Stimulated activated CD4-positive, alpha-beta T cell treated with anti-CD3 and anti-CD28 coated beads, Interleukin-1b, Interleukin-23, amount 100 ng/mL, for 4 hours (primary cell): ENCODE measurements around the gene CES2.

Source experiments
- DNase-seq, 2 donors: peaks; one replicate each; pipeline ENCODE4 v3.0.0-alpha.2; 2020; ENCODE audit warnings: low read depth in 2 of 2

CES2 gene

DNA sequence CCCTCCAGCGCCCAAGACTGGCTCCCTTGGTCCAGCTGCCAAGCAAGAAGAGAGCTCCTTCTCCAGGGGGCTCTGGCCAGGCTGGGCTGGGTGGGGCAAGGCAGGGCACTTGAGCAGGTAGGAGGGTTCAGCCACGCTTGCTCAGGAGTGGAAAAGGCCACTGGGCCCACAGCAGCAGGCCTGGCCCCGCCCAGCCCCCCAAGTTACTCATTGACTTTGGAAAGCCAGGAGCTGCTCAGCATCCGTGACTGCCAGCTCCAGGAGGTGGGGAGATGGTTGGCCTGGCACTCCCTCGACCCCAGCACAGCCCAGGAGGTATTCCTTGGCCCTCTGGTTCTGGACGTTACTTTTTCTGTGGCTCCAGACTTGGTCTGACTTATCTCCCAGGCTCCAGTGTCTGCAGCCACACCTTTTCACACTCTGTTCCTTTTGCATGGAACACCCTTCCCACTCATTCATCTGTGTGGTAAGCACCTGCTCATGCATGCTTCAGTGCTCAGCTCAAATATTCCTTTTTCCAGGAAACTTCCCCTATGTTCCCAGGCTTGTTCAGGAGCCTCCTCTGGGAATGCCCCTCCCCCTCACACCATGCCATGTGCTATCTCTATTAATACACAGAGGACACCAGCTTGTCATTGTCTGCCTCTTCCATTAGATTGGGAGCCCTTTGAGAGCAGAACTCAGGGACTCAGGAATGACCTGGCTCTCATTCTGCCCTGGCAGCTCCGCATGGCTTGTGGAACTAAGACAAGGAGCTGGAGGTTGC is 16.3 kb upstream of the CES2 start, which contains the start of gene CDH16:
CDH16 (minus strand) TSS at position 83 of the 766 bp plus-strand sequence. CDS start 820 bp downstream, outside the sequence.
- DNase-seq = no peak

DNA sequence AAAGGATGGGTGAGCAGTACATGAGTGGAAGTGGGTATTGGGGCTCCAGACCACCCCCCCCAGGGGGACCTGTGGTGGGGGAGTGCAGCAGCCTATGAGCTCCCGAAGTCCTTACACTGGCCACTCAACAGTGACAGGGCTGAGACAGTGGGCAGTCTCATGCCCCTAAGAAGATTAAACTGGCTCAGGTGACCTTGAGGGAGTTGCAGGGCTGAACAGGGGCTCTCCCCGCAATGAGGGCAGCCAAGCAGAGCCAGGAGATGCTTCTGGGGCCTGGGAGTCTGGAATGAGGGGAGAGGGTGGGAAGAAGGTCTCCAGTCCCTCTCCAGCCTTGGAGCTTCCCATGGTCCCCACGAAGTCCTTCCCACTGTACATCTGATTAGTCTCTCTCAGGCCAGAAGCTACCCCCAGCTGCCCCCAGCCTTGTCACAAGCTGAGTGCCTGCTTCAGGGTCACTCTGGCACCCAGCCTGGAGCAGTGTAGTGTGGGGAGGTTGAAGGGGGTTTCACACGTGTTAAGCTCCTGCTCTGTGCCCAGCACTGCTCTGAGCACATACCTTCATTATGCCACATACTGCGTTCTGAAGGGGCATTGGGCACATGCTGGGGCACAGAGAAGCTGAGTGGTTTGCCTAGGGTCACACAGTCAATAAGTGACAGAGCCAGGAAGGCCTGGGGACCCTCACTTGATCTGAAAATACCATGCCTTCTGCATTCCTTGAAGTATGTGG is 15.6 kb upstream of the CES2 start:
- DNase-seq = no peak

GRCh38 chr16:66920299-66920590 is 15.1 kb upstream of the CES2 start:
- no peak for DNase-seq

DNA sequence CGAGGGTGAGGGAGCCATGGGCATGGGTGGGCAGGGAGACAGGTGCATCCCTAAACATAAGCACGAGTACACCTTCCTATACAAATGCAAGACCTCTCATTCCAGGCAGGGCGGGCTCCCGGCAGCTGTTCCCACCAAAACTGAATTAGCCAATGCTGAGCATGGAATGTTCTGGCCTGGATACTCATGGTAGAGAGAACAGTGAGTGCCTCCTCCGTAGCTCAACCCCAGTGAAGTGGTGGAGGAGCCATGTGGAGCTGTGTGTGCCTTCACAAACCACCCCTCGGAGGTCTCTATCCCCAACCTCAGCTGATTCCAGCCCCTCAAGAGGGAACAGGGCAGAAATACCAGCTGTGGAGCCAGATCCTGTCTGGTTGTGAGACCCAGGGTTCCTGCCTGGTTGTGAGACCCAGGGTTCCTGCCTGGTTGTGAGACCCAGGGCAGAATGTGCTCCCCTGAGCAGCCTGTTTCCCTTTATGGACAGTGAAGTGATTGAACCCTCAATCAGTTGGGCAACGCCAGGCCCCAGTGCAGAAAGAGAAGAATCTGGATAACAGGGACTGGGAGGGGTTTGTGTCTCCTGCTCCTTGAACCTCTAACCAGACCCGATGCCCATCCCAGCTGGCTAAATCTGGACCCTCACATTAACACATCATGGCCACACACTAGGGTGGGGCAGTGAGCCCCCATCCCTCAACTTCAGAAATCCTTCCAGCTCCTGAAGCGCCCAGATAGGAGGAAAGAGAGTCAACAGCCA is 14.2 kb upstream of the CES2 start:
- no peak for DNase-seq

GRCh38 chr16:66921729-66922450 is 13.4 kb upstream of the CES2 start:
- no peak for DNase-seq

- no peak for DNase-seq
These were observed 12.0 kb upstream of the CES2 start for GRCh38 chr16:66923247-66923731.

DNA sequence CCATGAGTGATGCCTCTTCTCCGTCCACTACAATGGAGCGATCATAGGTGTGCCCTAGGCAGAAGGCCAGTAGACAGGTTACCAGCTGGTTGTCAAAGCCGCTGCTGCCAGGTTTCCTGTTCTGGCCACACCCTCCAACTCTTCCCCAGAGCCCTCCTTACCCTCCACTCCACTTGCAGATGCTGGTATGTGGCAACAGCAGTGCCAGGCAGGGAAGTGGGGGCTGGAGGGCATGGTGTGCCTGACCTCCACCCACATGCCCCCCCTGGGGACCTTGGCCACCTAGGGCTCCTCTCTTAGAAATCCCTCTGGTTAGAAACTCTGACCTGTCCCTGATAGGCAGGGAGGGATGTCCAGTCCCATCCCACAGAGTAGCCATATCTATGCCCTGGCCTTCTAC is 11.4 kb upstream of the CES2 start:
- no peak for DNase-seq

- DNase-seq = peak in 1 of 2 donors; percentile 31
These were observed 10.6 kb upstream of the CES2 start for GRCh38 chr16:66924527-66925321.

- DNase-seq = peak in 1 of 2 donors; percentile 31
These were observed 9.9 kb upstream of the CES2 start, which contains the start of gene RRAD for GRCh38 chr16:66925322-66925840. Gene RRAD (minus strand): TSS chr16:66925535. CDS start chr16:66925179, 356 bp downstream.

DNA sequence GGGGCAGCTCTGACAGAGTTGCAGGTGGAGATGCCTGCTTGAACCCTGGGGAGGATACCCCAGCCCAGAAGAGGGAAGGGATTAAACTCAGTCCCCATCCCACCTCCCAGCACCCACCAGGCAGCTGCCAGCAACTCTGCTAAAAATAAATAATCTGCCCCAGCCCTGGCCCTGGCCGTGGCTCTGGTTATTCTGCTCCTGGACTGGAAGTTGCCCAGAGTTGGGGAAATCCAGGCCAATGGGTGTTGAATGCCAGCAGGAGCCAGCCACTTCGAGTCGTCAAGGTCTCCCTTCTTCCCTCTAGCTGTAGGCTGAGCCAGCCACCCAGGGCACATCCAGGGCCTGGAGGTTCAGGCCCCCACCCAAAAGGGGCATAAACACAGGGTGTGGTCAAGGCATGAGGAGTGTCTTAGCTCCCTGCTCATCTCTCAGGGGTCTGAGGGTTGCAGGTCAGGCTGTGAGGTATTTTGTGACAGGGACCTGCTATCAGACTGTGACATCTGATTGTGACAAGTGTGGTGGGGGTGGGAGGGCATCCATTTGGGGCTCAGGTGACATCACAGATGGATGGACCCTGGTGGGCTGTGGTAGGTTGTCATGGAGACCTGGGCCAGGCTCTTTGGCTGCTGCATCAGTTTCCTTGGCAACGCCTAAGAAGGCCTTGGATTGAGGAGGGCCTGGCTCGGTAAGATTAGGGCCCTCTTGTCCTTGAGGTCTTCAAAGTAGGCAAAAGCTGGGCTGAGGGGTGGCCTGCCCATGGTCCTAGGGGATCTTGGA is 9.0 kb upstream of the CES2 start:
- DNase-seq = no peak

- no peak for DNase-seq
These were observed 8.3 kb upstream of the CES2 start for GRCh38 chr16:66926961-66927436.

DNA sequence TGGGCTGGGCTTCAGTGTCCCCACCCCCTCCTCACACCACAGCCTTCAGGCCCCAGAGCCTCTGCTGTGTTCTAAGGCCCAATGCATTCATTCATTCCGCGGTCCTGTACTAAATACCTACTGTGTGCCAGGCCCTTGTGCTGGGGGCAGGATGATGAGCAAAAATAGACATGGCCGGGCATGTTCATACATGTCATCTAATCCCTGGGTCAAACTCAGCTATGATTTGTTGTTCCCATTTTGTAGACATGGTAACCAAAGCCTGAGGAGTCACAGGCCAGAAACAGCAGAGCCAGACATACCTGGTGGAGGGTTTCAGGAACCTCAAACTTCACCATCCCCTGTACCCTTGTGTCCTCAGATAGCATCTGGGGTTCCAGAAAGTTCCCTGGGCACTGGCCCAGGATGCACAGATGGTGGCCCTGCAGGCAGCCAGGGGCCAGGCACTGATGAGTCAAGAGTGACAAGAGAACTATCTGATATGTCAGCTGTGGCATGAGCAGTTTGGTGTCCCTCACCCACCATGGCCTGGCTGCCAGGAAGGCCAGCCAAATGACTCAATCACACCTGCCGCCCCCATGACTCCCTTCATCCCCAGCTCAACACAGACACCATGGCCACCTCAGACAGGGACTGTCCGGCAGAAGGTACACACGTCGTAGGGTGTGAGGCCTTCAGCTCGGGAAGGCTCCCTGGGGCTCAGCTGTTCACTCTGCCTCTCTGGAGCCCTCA is 7.2 kb upstream of the CES2 start:
- no peak for DNase-seq

DNA sequence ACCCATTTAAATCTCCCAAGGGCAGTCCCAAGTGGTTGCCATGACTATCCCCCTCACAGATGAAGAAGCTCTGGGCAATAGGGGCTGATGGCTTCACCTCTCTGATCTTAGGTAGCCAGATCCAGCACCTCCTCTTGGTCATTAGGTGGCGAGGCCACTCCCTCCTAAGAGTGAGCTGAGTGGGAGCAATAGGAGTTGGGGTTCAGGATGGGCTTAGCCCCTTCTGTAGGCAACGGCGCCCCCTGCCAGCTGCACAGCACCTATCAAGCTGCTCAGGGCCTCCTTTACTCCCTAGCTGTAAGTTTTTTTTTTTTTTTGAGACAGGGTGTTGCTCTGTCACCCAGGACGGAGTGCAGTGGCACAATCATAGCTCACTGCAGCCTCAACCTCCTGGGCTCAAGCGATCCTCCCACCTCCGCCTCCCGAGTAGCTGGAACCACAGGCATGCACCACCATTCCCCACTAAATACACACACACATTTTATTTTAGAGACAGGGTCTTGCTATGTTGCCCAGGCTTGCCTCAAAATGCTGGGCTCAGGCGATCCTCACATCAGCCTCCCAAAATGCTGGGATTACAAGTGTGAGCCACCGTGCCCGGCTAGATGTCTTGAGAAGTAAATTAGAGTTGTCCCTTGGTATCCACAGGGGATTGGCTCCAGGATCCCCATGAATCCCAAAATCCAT is 6.5 kb upstream of the CES2 start:
- DNase-seq = no peak

- no peak for DNase-seq
These were observed 5.1 kb upstream of the CES2 start for GRCh38 chr16:66930189-66930588.

DNA sequence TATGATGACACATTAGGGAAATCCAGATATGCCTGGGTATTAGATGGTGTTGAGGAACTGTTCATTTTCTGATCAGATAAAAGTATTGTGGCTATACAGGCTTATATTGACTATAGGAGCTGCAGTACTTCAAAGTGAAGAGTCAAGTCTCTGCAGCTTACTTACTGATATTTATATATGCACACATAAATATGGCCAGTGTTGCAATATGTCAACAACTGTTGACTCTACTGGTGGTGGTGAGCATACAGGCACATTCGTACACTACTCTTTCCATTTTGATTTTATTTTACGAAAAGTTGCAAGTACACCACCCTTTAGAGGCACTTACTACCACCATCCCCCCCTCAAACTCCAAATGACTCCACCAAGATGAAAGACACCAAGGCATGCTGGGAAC is 3.7 kb upstream of the CES2 start:
- no peak for DNase-seq

GRCh38 chr16:66932076-66932475 is 3.2 kb upstream of the CES2 start:
- no peak for DNase-seq

DNA sequence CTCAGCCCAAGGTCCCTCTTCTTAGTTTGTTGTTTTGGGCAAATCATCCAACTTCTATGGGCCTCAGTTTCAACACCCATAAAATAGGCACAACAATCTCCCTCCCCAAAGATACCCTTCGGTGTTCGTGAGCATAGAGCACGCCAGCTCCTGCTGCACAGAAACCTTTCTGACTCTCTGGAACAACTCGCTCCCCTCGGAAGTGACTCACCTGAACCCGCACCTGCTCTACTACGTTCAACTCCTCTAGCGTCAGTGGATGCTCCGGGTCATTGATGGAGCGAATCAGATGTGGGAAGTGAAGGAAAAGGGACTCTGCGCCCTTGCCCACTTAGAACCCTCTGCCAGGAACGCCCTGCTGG is 1.6 kb upstream of the CES2 start:
- DNase-seq = peak; percentile 36 to 49

- peak; percentile 81 to 86 for DNase-seq
These were observed 1.0 kb upstream of the CES2 start, which contains the start of gene CIAO2B for GRCh38 chr16:66934138-66934838. Gene CIAO2B (minus strand): TSS chr16:66934402. CDS start chr16:66934364, 38 bp downstream.
